HEK293 (cell line): Measurements from ENCODE around the gene AICDA.

Experiments
- CTCF ChIA-PET: fragments of 350-600 bp; formaldehyde crosslinking; extraction: SDS; loops from one replicate; lab custom pipeline; 2021; ENCODE audit warnings: antibody characterized with exemption; lab: Yijun Ruan, JAX
- POLR2A ChIA-PET: fragments of 300-600 bp; formaldehyde crosslinking; extraction: SDS; loops from one replicate; lab custom pipeline; 2020; ENCODE audit warnings: antibody characterized with exemption, inconsistent platforms; lab: Yijun Ruan, JAX
- H3K27ac ChIP-seq: fragments of 200-500 bp; sonication (Bioruptor generic); 2 replicates; pipeline ENCODE4 v1.5.1; 2014; ENCODE audit warnings: low read depth, low read length, control low read depth, inconsistent platforms; ENCODE audit errors: extremely low read depth
- H3K36me3 ChIP-seq, 2 experiments: fragments of 200-500 bp in 1 of 2; sonication (Bioruptor generic) in 1 of 2; 1 replicate in 1 of 2; 2 replicates in 1 of 2; pipeline ENCODE4 v1.5.1; 2014 to 2017; ENCODE audit warnings: inconsistent platforms in 2 of 2, low read length in 2 of 2; ENCODE audit not compliant: control insufficient read depth in 2 of 2, insufficient read depth in 1 of 2
- H3K4me1 ChIP-seq: fragments of 200-500 bp; sonication (Bioruptor generic); 2 replicates; pipeline ENCODE4 v1.5.1; 2014; ENCODE audit warnings: mild to moderate bottlenecking, low read length, inconsistent platforms; ENCODE audit not compliant: control insufficient read depth, insufficient read depth
- H3K4me3 ChIP-seq: 2 replicates; pipeline ENCODE4 v1.5.1; 2011; ENCODE audit warnings: low read depth, mild to moderate bottlenecking, control low read depth, low read length, moderate library complexity
- H3K9me3 ChIP-seq: fragments of 200-500 bp; sonication (Bioruptor generic); 2 replicates; pipeline ENCODE4 v1.5.1; 2014; ENCODE audit warnings: low read depth, low read length, inconsistent platforms; ENCODE audit not compliant: control insufficient read depth, insufficient read depth
- HOXA7 ChIP-seq: sonication (generic); formaldehyde crosslinking; IDR thresholded peaks from 2 replicates; pipeline ENCODE4 v1.8.1; 2022; ENCODE audit warnings: missing genetic modification reagents, borderline replicate concordance
- KLF16 ChIP-seq: fragments of 450-650 bp; formaldehyde crosslinking; IDR thresholded peaks from 2 replicates; pipeline ENCODE4 v1.5.1; 2017; ENCODE audit warnings: missing biosample characterization, missing genetic modification characterization
- YY1 ChIP-seq: fragments of 450-650 bp; formaldehyde crosslinking; IDR thresholded peaks from 2 replicates; pipeline ENCODE4 v1.5.1; 2018; ENCODE audit warnings: missing biosample characterization, missing genetic modification characterization
- YY2 ChIP-seq: fragments of 450-650 bp; formaldehyde crosslinking; IDR thresholded peaks from 2 replicates; pipeline ENCODE4 v1.5.1; 2016; ENCODE audit warnings: missing biosample characterization, missing genetic modification characterization
- ZBTB8A ChIP-seq: fragments of 450-650 bp; formaldehyde crosslinking; IDR thresholded peaks from 2 replicates; pipeline ENCODE4 v1.5.1; 2016; ENCODE audit warnings: missing biosample characterization, missing genetic modification characterization
- ZEB2 ChIP-seq: fragments of 450-650 bp; formaldehyde crosslinking; IDR thresholded peaks from 2 replicates; pipeline ENCODE4 v1.5.1; 2016; ENCODE audit warnings: missing biosample characterization, missing genetic modification characterization
- ZFP37 ChIP-seq: fragments of 450-650 bp; formaldehyde crosslinking; IDR thresholded peaks from 2 replicates; pipeline ENCODE4 v1.5.1; 2016; ENCODE audit warnings: missing biosample characterization, missing genetic modification characterization
- ZIC2 ChIP-seq: fragments of 450-650 bp; formaldehyde crosslinking; IDR thresholded peaks from 2 replicates; pipeline ENCODE4 v1.5.1; 2016; ENCODE audit warnings: missing biosample characterization, missing genetic modification characterization
- ZNF10 ChIP-seq: fragments of 450-650 bp; formaldehyde crosslinking; IDR thresholded peaks from 2 replicates; pipeline ENCODE4 v1.5.1; 2017; ENCODE audit warnings: missing biosample characterization, missing genetic modification characterization
- ZNF266 ChIP-seq: fragments of 450-650 bp; formaldehyde crosslinking; IDR thresholded peaks from 2 replicates; pipeline ENCODE4 v1.5.1; 2016; ENCODE audit warnings: missing biosample characterization, missing genetic modification characterization, low read depth
- ZNF292 ChIP-seq: fragments of 450-650 bp; formaldehyde crosslinking; IDR thresholded peaks from 2 replicates; pipeline ENCODE4 v1.5.1; 2016; ENCODE audit warnings: low read depth, missing biosample characterization, missing genetic modification characterization, borderline replicate concordance
- ZNF510 ChIP-seq: fragments of 450-650 bp; formaldehyde crosslinking; IDR thresholded peaks from 2 replicates; pipeline ENCODE4 v1.5.1; 2018; ENCODE audit warnings: mild to moderate bottlenecking, missing genetic modification characterization, missing biosample characterization; ENCODE audit not compliant: insufficient replicate concordance
- ZNF529 ChIP-seq: fragments of 450-650 bp; formaldehyde crosslinking; IDR thresholded peaks from 2 replicates; pipeline ENCODE4 v1.5.1; 2017; ENCODE audit warnings: missing genetic modification characterization, missing biosample characterization; ENCODE audit not compliant: insufficient replicate concordance
- ZNF580 ChIP-seq: fragments of 450-650 bp; formaldehyde crosslinking; IDR thresholded peaks from 2 replicates; pipeline ENCODE4 v1.5.1; 2016; ENCODE audit warnings: missing biosample characterization, missing genetic modification characterization
- ZNF623 ChIP-seq: fragments of 450-650 bp; formaldehyde crosslinking; IDR thresholded peaks from 2 replicates; pipeline ENCODE4 v1.5.1; 2016; ENCODE audit warnings: missing biosample characterization, missing genetic modification characterization
- ZNF645 ChIP-seq: fragments of 450-650 bp; formaldehyde crosslinking; IDR thresholded peaks from 2 replicates; pipeline ENCODE4; 2016; ENCODE audit warnings: missing biosample characterization, missing genetic modification characterization
- ZNF704 ChIP-seq: fragments of 450-650 bp; formaldehyde crosslinking; IDR thresholded peaks from 2 replicates; pipeline ENCODE4 v1.5.1; 2016; ENCODE audit warnings: missing biosample characterization, missing genetic modification characterization
- ZNF785 ChIP-seq: fragments of 450-650 bp; formaldehyde crosslinking; IDR thresholded peaks from 2 replicates; pipeline ENCODE4 v1.5.1; 2016; ENCODE audit warnings: missing biosample characterization, missing genetic modification characterization
- ZNF843 ChIP-seq: fragments of 450-650 bp; formaldehyde crosslinking; IDR thresholded peaks from 2 replicates; pipeline ENCODE4 v1.5.1; 2016; ENCODE audit warnings: missing biosample characterization, missing genetic modification characterization
- ZSCAN16 ChIP-seq: fragments of 450-650 bp; formaldehyde crosslinking; IDR thresholded peaks from 2 replicates; pipeline ENCODE4 v1.5.1; 2016; ENCODE audit warnings: missing biosample characterization, missing genetic modification characterization
- ZSCAN30 ChIP-seq: fragments of 450-650 bp; IDR thresholded peaks from 2 replicates; pipeline ENCODE4 v1.5.1; 2018; ENCODE audit warnings: missing biosample characterization, mild to moderate bottlenecking, missing genetic modification characterization, moderate library complexity
- ZXDB ChIP-seq: fragments of 450-650 bp; formaldehyde crosslinking; IDR thresholded peaks from 2 replicates; pipeline ENCODE4 v1.5.1; 2016; ENCODE audit warnings: missing biosample characterization, missing genetic modification characterization
- TF ChIP-seq, protein P1 (sequence below): fragments of 450-650 bp; formaldehyde crosslinking; IDR thresholded peaks from 2 replicates; pipeline ENCODE4 v1.5.1; 2016; ENCODE audit warnings: missing biosample characterization, missing genetic modification characterization
- TF ChIP-seq, protein P2 (sequence below): fragments of 450-650 bp; formaldehyde crosslinking; IDR thresholded peaks from 2 replicates; pipeline ENCODE4 v1.5.1; 2017; ENCODE audit warnings: missing biosample characterization, missing genetic modification characterization
- TF ChIP-seq, protein P3 (sequence below): fragments of 450-650 bp; formaldehyde crosslinking; conservative IDR thresholded peaks from 2 replicates; pipeline ENCODE4 v1.5.1; 2016; ENCODE audit warnings: low read depth, missing biosample characterization, missing genetic modification characterization
- TF ChIP-seq, protein P4 (sequence below): fragments of 450-650 bp; formaldehyde crosslinking; IDR thresholded peaks from 2 replicates; pipeline ENCODE4 v1.5.1; 2016; ENCODE audit warnings: missing biosample characterization, missing genetic modification characterization, low read depth

Gene AICDA

GRCh38 chr12:8563356-8563755 is 49.3 kb downstream of the AICDA start:
- POLR2A ChIA-PET, result no interaction called here
- CTCF ChIA-PET, result interaction anchor here (1.5 to 1.7 kb wide), 2 partner anchors 19 to 487 kb away, joined by 3 to 9 read pairs; no protein-coding TSS in a partner anchor
- H3K27ac ChIP-seq, result no peak overlapping the region

GRCh38 chr12:8562310-8562709 is 50.3 kb downstream of the AICDA start:
- Histone ChIP-seq H3K4me1 (no peaks in the 10 kb centered on the region), H3K4me3 (no peak overlapping the region), H3K9me3 (no peaks in the 10 kb centered on the region), H3K36me3 (no peaks in the 10 kb centered on the region), H3K27ac (no peak overlapping the region)
- POLR2A ChIA-PET, result no interaction called here
- CTCF ChIA-PET, result interaction anchor here (1.5 to 1.7 kb wide), 2 partner anchors 18 to 488 kb away, joined by 3 to 9 read pairs; no protein-coding TSS in a partner anchor
- TF ChIP-seq ZNF580 (tag by site-specific recombination), result no peak
- no peak for TF ChIP-seq ZFP37 (tag by site-specific recombination)
- no peak for TF ChIP-seq HOXA7
- TF ChIP-seq ZBTB8A (tag by site-specific recombination), result no peak
- TF ChIP-seq KLF16 (tag by site-specific recombination), result no peak
- TF ChIP-seq ZNF623 (tag by site-specific recombination), result no peak
- no peak for TF ChIP-seq ZEB2 (tag by site-specific recombination)
- no peak for TF ChIP-seq ZNF645 (tag by site-specific recombination)
- TF ChIP-seq ZXDB (tag by site-specific recombination), result no peak
- no peak for TF ChIP-seq ZNF292 (tag by site-specific recombination)
- no peak for TF ChIP-seq ZNF266 (tag by site-specific recombination)
- TF ChIP-seq ZNF10 (tag by site-specific recombination), result no peak
- TF ChIP-seq, protein P1, sequence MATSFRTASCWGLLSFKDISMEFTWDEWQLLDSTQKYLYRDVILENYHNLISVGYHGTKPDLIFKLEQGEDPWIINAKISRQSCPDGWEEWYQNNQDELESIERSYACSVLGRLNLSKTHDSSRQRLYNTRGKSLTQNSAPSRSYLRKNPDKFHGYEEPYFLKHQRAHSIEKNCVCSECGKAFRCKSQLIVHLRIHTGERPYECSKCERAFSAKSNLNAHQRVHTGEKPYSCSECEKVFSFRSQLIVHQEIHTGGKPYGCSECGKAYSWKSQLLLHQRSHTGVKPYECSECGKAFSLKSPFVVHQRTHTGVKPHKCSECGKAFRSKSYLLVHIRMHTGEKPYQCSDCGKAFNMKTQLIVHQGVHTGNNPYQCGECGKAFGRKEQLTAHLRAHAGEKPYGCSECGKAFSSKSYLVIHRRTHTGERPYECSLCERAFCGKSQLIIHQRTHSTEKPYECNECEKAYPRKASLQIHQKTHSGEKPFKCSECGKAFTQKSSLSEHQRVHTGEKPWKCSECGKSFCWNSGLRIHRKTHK (tag by site-specific recombination), result no peak

More at GRCh38 chr12:8563356-8563755, 49.3 kb downstream of the AICDA start:
- no peaks in the 10 kb centered on the region for H3K9me3 ChIP-seq
- no peak overlapping the region for H3K4me3 ChIP-seq
- TF ChIP-seq ZNF843 (no peak), ZIC2 (no peak), HOXA7 (no peak), ZNF785 (tag by site-specific recombination) (no peak), ZSCAN30 (tag by site-specific recombination) (no peak), ZNF529 (tag by site-specific recombination) (no peak), YY1 (tag by site-specific recombination) (no peak), ZNF704 (no peak), ZFP37 (tag by site-specific recombination) (no peak), ZNF510 (tag by site-specific recombination) (no peak), ZSCAN16 (tag by site-specific recombination) (no peak), YY2 (no peak)
- TF ChIP-seq, protein P2, sequence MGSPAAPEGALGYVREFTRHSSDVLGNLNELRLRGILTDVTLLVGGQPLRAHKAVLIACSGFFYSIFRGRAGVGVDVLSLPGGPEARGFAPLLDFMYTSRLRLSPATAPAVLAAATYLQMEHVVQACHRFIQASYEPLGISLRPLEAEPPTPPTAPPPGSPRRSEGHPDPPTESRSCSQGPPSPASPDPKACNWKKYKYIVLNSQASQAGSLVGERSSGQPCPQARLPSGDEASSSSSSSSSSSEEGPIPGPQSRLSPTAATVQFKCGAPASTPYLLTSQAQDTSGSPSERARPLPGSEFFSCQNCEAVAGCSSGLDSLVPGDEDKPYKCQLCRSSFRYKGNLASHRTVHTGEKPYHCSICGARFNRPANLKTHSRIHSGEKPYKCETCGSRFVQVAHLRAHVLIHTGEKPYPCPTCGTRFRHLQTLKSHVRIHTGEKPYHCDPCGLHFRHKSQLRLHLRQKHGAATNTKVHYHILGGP (tag by site-specific recombination), result no peak
- TF ChIP-seq, protein P3, sequence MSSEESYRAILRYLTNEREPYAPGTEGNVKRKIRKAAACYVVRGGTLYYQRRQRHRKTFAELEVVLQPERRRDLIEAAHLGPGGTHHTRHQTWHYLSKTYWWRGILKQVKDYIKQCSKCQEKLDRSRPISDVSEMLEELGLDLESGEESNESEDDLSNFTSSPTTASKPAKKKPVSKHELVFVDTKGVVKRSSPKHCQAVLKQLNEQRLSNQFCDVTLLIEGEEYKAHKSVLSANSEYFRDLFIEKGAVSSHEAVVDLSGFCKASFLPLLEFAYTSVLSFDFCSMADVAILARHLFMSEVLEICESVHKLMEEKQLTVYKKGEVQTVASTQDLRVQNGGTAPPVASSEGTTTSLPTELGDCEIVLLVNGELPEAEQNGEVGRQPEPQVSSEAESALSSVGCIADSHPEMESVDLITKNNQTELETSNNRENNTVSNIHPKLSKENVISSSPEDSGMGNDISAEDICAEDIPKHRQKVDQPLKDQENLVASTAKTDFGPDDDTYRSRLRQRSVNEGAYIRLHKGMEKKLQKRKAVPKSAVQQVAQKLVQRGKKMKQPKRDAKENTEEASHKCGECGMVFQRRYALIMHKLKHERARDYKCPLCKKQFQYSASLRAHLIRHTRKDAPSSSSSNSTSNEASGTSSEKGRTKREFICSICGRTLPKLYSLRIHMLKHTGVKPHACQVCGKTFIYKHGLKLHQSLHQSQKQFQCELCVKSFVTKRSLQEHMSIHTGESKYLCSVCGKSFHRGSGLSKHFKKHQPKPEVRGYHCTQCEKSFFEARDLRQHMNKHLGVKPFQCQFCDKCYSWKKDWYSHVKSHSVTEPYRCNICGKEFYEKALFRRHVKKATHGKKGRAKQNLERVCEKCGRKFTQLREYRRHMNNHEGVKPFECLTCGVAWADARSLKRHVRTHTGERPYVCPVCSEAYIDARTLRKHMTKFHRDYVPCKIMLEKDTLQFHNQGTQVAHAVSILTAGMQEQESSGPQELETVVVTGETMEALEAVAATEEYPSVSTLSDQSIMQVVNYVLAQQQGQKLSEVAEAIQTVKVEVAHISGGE (tag by site-specific recombination), result no peak
- TF ChIP-seq, protein P4, sequence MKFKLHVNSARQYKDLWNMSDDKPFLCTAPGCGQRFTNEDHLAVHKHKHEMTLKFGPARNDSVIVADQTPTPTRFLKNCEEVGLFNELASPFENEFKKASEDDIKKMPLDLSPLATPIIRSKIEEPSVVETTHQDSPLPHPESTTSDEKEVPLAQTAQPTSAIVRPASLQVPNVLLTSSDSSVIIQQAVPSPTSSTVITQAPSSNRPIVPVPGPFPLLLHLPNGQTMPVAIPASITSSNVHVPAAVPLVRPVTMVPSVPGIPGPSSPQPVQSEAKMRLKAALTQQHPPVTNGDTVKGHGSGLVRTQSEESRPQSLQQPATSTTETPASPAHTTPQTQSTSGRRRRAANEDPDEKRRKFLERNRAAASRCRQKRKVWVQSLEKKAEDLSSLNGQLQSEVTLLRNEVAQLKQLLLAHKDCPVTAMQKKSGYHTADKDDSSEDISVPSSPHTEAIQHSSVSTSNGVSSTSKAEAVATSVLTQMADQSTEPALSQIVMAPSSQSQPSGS (tag by site-specific recombination), result no peak
- no peaks in the 10 kb centered on the region for H3K4me1 ChIP-seq
- no peaks in the 10 kb centered on the region for H3K36me3 ChIP-seq
